Measurements from ENCODE around the gene CDK16. TPM values are rescaled to one million over a fixed set of nuclear protein-coding genes. Genes with fewer than 3 reads are reported as not detected.

The CDK16 gene
- total and polyA plus RNA-seq, 2 of the 4 experiments (the other 2 are of a cell fraction), result 85.3 to 106 TPM

DNA sequence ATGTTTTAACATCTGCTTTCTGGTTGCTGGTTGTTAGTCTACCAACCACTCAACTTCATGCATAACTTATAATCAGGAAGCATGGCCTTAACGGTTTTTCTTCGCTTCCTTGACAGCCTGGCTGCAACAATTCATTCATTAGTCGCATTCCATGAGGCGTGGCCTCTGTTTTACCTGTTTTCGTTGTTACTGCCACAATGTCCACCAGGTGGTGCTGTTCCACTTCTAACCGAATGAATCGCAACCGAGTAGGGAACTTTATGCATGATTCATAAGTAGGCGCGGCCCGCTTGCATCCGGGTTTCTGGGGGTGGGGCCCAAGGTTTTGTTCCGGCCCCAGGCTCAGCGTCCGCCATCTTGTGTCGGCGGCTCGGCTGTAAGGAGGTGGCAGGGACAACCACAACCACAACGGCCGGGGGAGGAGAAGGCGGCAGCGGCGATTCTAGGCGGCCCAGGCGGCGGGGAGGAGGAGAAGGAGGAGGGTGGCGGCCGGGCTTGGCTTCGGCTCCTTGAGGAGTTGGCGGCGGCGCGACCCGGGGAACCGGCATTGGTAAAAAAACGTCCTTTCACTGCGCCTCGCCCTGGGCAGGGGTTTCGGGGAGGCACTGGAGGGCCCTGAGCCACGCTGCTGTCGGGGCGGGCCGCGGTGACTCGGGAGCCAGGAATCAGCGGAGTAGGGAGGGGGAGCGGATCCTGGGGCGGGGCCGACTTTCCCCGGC lies 24.8 kb upstream of the CDK16 start, which contains the start of gene UBA1:
UBA1 (plus strand) TSS at position 355 of the 719 bp plus-strand sequence. CDS start 4,974 bp downstream, outside the sequence.
- peak; percentile 82 for ATAC-seq (ENCODE audit: low read depth)
- H3K27me3 ChIP-seq (ENCODE audit: control insufficient read depth, insufficient read depth, low read length), result no peaks in the 10 kb centered on the region; the same call in 1 of the 2 replicates
- peak within 1 kb of the TSS; percentile 81 for H4K91ac ChIP-seq (ENCODE audit: insufficient read depth, low read depth, low read length)
- ChIA-PET POLR2A (ENCODE audit: unreplicated experiment) (no interaction called here), CTCF (no interaction called here)
- peaks cover 15 to 47% of the 10 kb centered on the region in 2 experiments for H3K79me1 ChIP-seq (ENCODE audit: low read depth in 1 of 2, low read length in 2 of 2)
- no peak within 1 kb of the TSS for H2BK15ac ChIP-seq (ENCODE audit: low read depth, low read length)
- H3K4ac ChIP-seq (ENCODE audit: low read depth, low read length), result peak within 1 kb of the TSS; percentile 85
- peaks cover 45% of the 10 kb centered on the region for H4K20me1 ChIP-seq (ENCODE audit: insufficient read depth, low read length)
- H4K8ac ChIP-seq (ENCODE audit: low read depth in 2 of 2, low read length in 2 of 2), result peak within 1 kb of the TSS; percentile 63 to 86; a peak in 3 of 4 replicates
- H3K4me1 ChIP-seq (ENCODE audit: control insufficient read depth, insufficient read depth, low read length), result peaks cover 24% of the 10 kb centered on the region
- H2BK5ac ChIP-seq (ENCODE audit: low read depth, low read length, poor library complexity, severe bottlenecking), result peak within 1 kb of the TSS; percentile 79
- H3K27ac ChIP-seq (ENCODE audit: insufficient read depth, low read length), result peak within 1 kb of the TSS; percentile 87
- H4K5ac ChIP-seq (ENCODE audit: low read depth, low read length), result peak within 1 kb of the TSS; percentile 29; the same call in 1 of the 2 replicates
- H2BK120ac ChIP-seq (ENCODE audit: low read depth, low read length), result no peak within 1 kb of the TSS
- peak within 1 kb of the TSS; percentile 88 for H3K9ac ChIP-seq (ENCODE audit: low read depth, low read length)
- H3K9me1 ChIP-seq (ENCODE audit: insufficient read depth, low read length), result peaks cover 5% of the 10 kb centered on the region; the same call in 1 of the 2 replicates
- peak within 1 kb of the TSS; percentile 74 for H3K4me3 ChIP-seq (ENCODE audit: insufficient read depth, low read depth, low read length)
- peak within 1 kb of the TSS; percentile 96 for H2AFZ ChIP-seq (replicated peaks; ENCODE audit: low read length, poor library complexity)
- H2AK5ac ChIP-seq (ENCODE audit: low read depth, low read length), result peak within 1 kb of the TSS; percentile 63; the same call in 1 of the 2 replicates
- no TSS peak for BruUV-seq (replicated peaks)
- peaks cover 19% of the 10 kb centered on the region for H3K36me3 ChIP-seq (ENCODE audit: control insufficient read depth, insufficient read depth, low read length)
- H3K56ac ChIP-seq (ENCODE audit: extremely low read depth, insufficient read depth, low read length), result peak within 1 kb of the TSS; percentile 91
- peak within 1 kb of the TSS; percentile 37; the same call in 1 of the 2 replicates for H3K18ac ChIP-seq (ENCODE audit: low read depth, low read length)
- H3K23ac ChIP-seq (ENCODE audit: low read depth, low read length), result peak within 1 kb of the TSS; percentile 94
- 4% methylated on average over 9 of the region's 50 CpGs; no CpG with 5 or more reads in 1 of the 2 experiments for WGBS, 2 experiments (ENCODE audit: extremely low coverage in 2 of 2, insufficient read length in 1 of 2)
- in situ Hi-C loops (cut with MboI; ENCODE audit: low sequenced_read_pairs), result loop anchor here (10.0 kb wide), 2 partner anchors 191 to 331 kb away; no protein-coding TSS in a partner anchor
- H2BK20ac ChIP-seq (ENCODE audit: low read depth, low read length), result no peak within 1 kb of the TSS
- H3K9me3 ChIP-seq (ENCODE audit: control insufficient read depth, insufficient read depth, low read length), result no peaks in the 10 kb centered on the region
- H3K14ac ChIP-seq (replicated peaks; ENCODE audit: low read depth, low read length), result peak within 1 kb of the TSS; percentile 91
- peak; percentile 95 for DNase-seq
- dilution Hi-C loops (cut with HindIII; ENCODE audit: low sequenced_read_pairs, unreplicated experiment), result no loop called here
- peak within 1 kb of the TSS; percentile 94 for H3K4me2 ChIP-seq (ENCODE audit: low read depth, low read length)
- peak within 1 kb of the TSS; percentile 99 for H2AK9ac ChIP-seq (replicated peaks; ENCODE audit: low read depth, low read length, poor library complexity)
- intact Hi-C loops (cut with micrococcal nuclease), result loop anchor here (1.0 to 5.0 kb wide), 6 partner anchors 119 to 831 kb away; partner anchors contain the start of gene ZNF41
- TF ChIP-seq NFE2L2 (IDR thresholded peaks at IDR 0.05; ENCODE audit: low read depth, low read length), result no peak
- TF ChIP-seq MAFK (IDR thresholded peaks at IDR 0.05; ENCODE audit: low read depth, low read length), result no peak
- no peak for TF ChIP-seq RFX5 (IDR thresholded peaks at IDR 0.05; ENCODE audit: low read depth, low read length)
- TF ChIP-seq FOS (IDR thresholded peaks at IDR 0.05; ENCODE audit: low read depth, low read length), result peak; percentile 62; the same call in 1 of the 2 replicates
- peak; percentile 94 for TF ChIP-seq POLR2A (IDR thresholded peaks at IDR 0.05; ENCODE audit: low read depth, low read length)
- no peak for TF ChIP-seq RCOR1 (IDR thresholded peaks at IDR 0.05; ENCODE audit: insufficient replicate concordance, low read length)
- TF ChIP-seq CHD1 (IDR thresholded peaks at IDR 0.05; ENCODE audit: low read depth, low read length), result no peak
- TF ChIP-seq, protein P1, sequence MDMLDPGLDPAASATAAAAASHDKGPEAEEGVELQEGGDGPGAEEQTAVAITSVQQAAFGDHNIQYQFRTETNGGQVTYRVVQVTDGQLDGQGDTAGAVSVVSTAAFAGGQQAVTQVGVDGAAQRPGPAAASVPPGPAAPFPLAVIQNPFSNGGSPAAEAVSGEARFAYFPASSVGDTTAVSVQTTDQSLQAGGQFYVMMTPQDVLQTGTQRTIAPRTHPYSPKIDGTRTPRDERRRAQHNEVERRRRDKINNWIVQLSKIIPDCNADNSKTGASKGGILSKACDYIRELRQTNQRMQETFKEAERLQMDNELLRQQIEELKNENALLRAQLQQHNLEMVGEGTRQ (IDR thresholded peaks at IDR 0.05; ENCODE audit: low read depth, low read length), result no peak
- peak; percentile 80 for TF ChIP-seq SMC3 (IDR thresholded peaks at IDR 0.05; ENCODE audit: low read depth, low read length)
- no peak for TF ChIP-seq CEBPB (IDR thresholded peaks at IDR 0.05; ENCODE audit: low read depth, low read length)
- TF ChIP-seq MAZ (IDR thresholded peaks at IDR 0.05; ENCODE audit: borderline replicate concordance, low read depth, low read length), result peak; percentile 50; the same call in 1 of the 2 replicates
- no peak for TF ChIP-seq BHLHE40 (IDR thresholded peaks at IDR 0.05; ENCODE audit: low read depth, low read length)
- TF ChIP-seq, protein P2, sequence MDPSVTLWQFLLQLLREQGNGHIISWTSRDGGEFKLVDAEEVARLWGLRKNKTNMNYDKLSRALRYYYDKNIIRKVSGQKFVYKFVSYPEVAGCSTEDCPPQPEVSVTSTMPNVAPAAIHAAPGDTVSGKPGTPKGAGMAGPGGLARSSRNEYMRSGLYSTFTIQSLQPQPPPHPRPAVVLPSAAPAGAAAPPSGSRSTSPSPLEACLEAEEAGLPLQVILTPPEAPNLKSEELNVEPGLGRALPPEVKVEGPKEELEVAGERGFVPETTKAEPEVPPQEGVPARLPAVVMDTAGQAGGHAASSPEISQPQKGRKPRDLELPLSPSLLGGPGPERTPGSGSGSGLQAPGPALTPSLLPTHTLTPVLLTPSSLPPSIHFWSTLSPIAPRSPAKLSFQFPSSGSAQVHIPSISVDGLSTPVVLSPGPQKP (IDR thresholded peaks at IDR 0.05; ENCODE audit: borderline replicate concordance, low read depth, low read length), result no peak
- peak; percentile 92 for TF ChIP-seq RAD21 (IDR thresholded peaks at IDR 0.05; ENCODE audit: low read length)
- no peak for TF ChIP-seq MXI1 (IDR thresholded peaks at IDR 0.05; ENCODE audit: borderline replicate concordance, low read depth, low read length)
